B cell (primary cell): ENCODE measurements around the gene TMEM170B. TPM values are rescaled to one million over a fixed set of nuclear protein-coding genes. Genes with fewer than 3 reads are reported as not detected.

Experiments used
- ATAC-seq: fragments of 200-7000 bp; cut with Tn5 transposase; one replicate; pipeline ENCODE4 v1.10.0; 2021; ENCODE audit warnings: low read depth, mild to moderate bottlenecking, moderate number of reproducible peaks, moderate library complexity
- CTCF ChIA-PET: fragments of 350-600 bp; sonication (Branson Sonifier 250); formaldehyde crosslinking; loops from one replicate; lab custom pipeline; 2021; ENCODE audit warnings: antibody characterized with exemption, inconsistent platforms; lab: Charles Lee
- POLR2A ChIA-PET: fragments of 350-600 bp; sonication (Branson Sonifier 250); formaldehyde crosslinking; loops from one replicate; lab custom pipeline; 2021; ENCODE audit warnings: antibody characterized with exemption; lab: Charles Lee
- DNase-seq: peaks from one replicate; pipeline ENCODE4 v3.0.0; 2013
- H2AFZ ChIP-seq: 2 replicates; pipeline ENCODE4 v1.6.1; 2012; ENCODE audit warnings: mild to moderate bottlenecking, low read depth, low read length; ENCODE audit not compliant: insufficient read depth, poor library complexity, severe bottlenecking
- H3K27ac ChIP-seq, 2 donors: 1 replicate in 1 of 2; 2 replicates in 1 of 2; pipeline ENCODE4 v1.5.1; 2012 to 2013; ENCODE audit warnings: low read length in 2 of 2, mild to moderate bottlenecking in 2 of 2, moderate library complexity in 1 of 2
- H3K27me3 ChIP-seq, 4 experiments: fragments of 200-600 bp in 1 of 4; sonication (generic) in 1 of 4; replicated peaks in 1 of 4; 1 replicate in 2 of 4; 2 replicates in 2 of 4; pipeline versions ENCODE4 v1.6.1 to v1.7.0; 2013 to 2016; ENCODE audit warnings: low read length in 3 of 4, mild to moderate bottlenecking in 2 of 4, mixed read lengths in 1 of 4, moderate library complexity in 1 of 4; ENCODE audit not compliant: insufficient read depth in 4 of 4, control insufficient read depth in 3 of 4; ENCODE audit errors: control extremely low read depth in 1 of 4
- H3K36me3 ChIP-seq, 2 experiments: replicated peaks in 1 of 2; 1 replicate in 1 of 2; 2 replicates in 1 of 2; pipeline versions ENCODE4 v1.6.1 to v1.7.1; 2013; ENCODE audit warnings: low read length in 1 of 2; ENCODE audit not compliant: insufficient read depth in 2 of 2, control insufficient read depth in 1 of 2; ENCODE audit errors: control extremely low read depth in 1 of 2, extremely low read depth in 1 of 2
- H3K4me1 ChIP-seq, 2 donors: fragments of 200-600 bp in 1 of 2; sonication (generic) in 1 of 2; 1 replicate in 1 of 2; 2 replicates in 1 of 2; pipeline versions ENCODE4 v1.5.1 to v1.6.1; 2013 to 2017; ENCODE audit warnings: low read length in 2 of 2; ENCODE audit not compliant: control insufficient read depth in 2 of 2, insufficient read depth in 2 of 2
- H3K4me2 ChIP-seq: replicated peaks from 2 replicates; pipeline ENCODE3; 2012; ENCODE audit warnings: mild to moderate bottlenecking, low read depth, low read length; ENCODE audit not compliant: poor library complexity, severe bottlenecking
- H3K4me3 ChIP-seq, 5 experiments: fragments of 200-600 bp in 1 of 5; sonication (generic) in 1 of 5; 1 replicate in 3 of 5; 2 replicates in 2 of 5; pipeline versions ENCODE4 v1.5.1 to v1.7.0; 2011 to 2016; ENCODE audit warnings: low read length in 4 of 5, mild to moderate bottlenecking in 4 of 5, low read depth in 2 of 5, control low read depth in 1 of 5, moderate library complexity in 1 of 5; ENCODE audit not compliant: insufficient read depth in 1 of 5; ENCODE audit errors: control extremely low read depth in 1 of 5, extremely low read depth in 1 of 5
- H3K79me2 ChIP-seq: fragments of 200-600 bp; sonication (generic); one replicate; pipeline ENCODE4 v1.6.0; 2016; ENCODE audit warnings: low read length; ENCODE audit not compliant: control insufficient read depth, insufficient read depth
- H3K9ac ChIP-seq: fragments of 200-600 bp; sonication (generic); 2 replicates; pipeline ENCODE4 v1.6.1; 2017; ENCODE audit warnings: mild to moderate bottlenecking, low read length, moderate library complexity
- H3K9me3 ChIP-seq, 3 donors: one replicate each; pipeline versions ENCODE4 v1.6.1 to v1.7.1; 2013; ENCODE audit warnings: low read length in 2 of 3; ENCODE audit not compliant: control insufficient read depth in 2 of 3, insufficient read depth in 1 of 3; ENCODE audit errors: control extremely low read depth in 1 of 3
- H4K20me1 ChIP-seq: 2 replicates; pipeline ENCODE4 v1.6.0; 2012; ENCODE audit warnings: mild to moderate bottlenecking, low read length; ENCODE audit not compliant: insufficient read depth, control insufficient read depth, poor library complexity, severe bottlenecking
- H3K27ac Mint-ChIP-seq: one replicate; pipeline ENCODE4 v1.8.0; 2021; ENCODE audit warnings: mixed read lengths
- H3K27me3 Mint-ChIP-seq: one replicate; pipeline ENCODE4 v1.8.0; 2021; ENCODE audit warnings: mixed read lengths
- H3K4me1 Mint-ChIP-seq: one replicate; pipeline ENCODE4 v1.8.0; 2021; ENCODE audit warnings: mixed read lengths
- H3K4me3 Mint-ChIP-seq: one replicate; pipeline ENCODE4 v1.8.0; 2021; ENCODE audit warnings: mixed read lengths
- H3K9me3 Mint-ChIP-seq: one replicate; pipeline ENCODE4 v1.8.0; 2022; ENCODE audit warnings: mixed read lengths; ENCODE audit not compliant: insufficient read depth
- EZH2 ChIP-seq: IDR thresholded peaks from 2 replicates; pipeline ENCODE4 v1.6.1; 2012; ENCODE audit warnings: borderline replicate concordance, low read depth, mild to moderate bottlenecking, moderate library complexity, low read length; ENCODE audit not compliant: insufficient read depth, poor library complexity, severe bottlenecking
- WGBS: methylation state at CpG from one replicate; pipeline ENCODE4 v1.1.5; 2013; ENCODE audit warnings: missing lambda C conversion rate; ENCODE audit not compliant: insufficient coverage; 5-methylcytosine and 5-hydroxymethylcytosine counted together
- intact Hi-C: fragments of 100-400 bp; cut with micrococcal nuclease; formaldehyde crosslinking; loops from one replicate; pipeline ENCODE4 v1.10.0; 2022
- polyA plus RNA-seq: library from polyadenylated mRNA; depleted of rRNA; stranded (reverse); fragments of >200 nt; gene quantifications from 2 replicates; pipeline ENCODE4 v1.2.3, GENCODE V29; 2012
- total RNA-seq, 2 donors: library from RNA; stranded (reverse); fragments of 120-200 nt in 1 of 2; gene quantifications; 1 replicate in 1 of 2; 2 replicates in 1 of 2; pipeline versions ENCODE4 v1.2.3 to v1.2.4, GENCODE V29; 2013 to 2022
- TF ChIP-seq, protein P1 (sequence below): fragments of 200-600 bp; IDR thresholded peaks from one replicate; pipeline ENCODE4 v1.8.0; 2022; ENCODE audit warnings: antibody characterized with exemption, mild to moderate bottlenecking

Gene TMEM170B
- total and polyA plus RNA-seq, 2 donors (not counting 1 experiment from before 2014, with no cell fraction given): 0.64 to 3.4 TPM

DNA sequence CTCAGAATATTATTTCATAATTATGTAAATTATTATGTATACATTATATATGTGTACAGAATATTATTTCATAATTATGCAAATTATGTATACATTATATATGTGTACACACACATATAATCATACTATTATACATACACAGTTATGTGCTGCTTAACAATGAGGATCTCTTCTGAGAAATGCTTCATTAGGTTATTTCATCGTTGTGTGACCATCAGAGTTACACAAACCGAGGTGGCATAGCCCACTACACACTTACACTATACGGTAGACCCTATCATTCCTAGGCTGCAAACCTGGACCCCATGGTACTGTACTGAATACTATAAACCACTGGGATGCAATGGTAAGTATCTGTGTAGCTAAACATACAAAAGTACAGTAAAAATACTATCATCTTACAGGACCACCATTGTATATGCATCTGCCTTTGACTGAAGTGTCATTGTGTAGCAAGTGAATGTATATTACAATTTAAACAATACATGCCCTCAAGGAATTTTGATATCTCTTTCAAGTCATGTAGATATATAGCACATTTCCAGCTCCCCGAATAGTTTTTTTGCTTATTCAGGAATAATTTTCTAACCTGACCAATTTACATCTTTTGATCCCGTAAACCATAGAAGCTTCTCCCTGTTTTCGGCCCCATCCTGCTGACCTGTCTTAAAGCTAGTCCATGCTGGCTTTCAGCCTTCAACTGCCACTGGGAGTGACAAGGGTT is 71.2 kb downstream of the TMEM170B start:
- Mint-ChIP-seq H3K27me3 (peaks cover 32% of the 10 kb centered on the region), H3K27ac (no peak overlapping the region), H3K4me1 (no peaks in the 10 kb centered on the region), H3K9me3 (no peaks in the 10 kb centered on the region), H3K4me3 (no peak overlapping the region)
- Histone ChIP-seq H3K4me2 (no peak overlapping the region), H3K36me3 (no peaks in the 10 kb centered on the region), H3K27me3 (no peaks in the 10 kb centered on the region), H3K4me3 (no peak overlapping the region), H3K27ac (no peak overlapping the region), H4K20me1 (no peaks in the 10 kb centered on the region), H3K9ac (no peak overlapping the region), H3K9me3 (no peaks in the 10 kb centered on the region), H2AFZ (no peak overlapping the region), H3K79me2 (no peaks in the 10 kb centered on the region), H3K4me1 (no peaks in the 10 kb centered on the region)
- CTCF ChIA-PET: no interaction called here
- DNase-seq (no peak), ATAC-seq (no peak)
- no CpG with 5 or more reads among the region's 6 CpGs for WGBS
- intact Hi-C loops: no loop called here
- POLR2A ChIA-PET: no interaction called here
- TF ChIP-seq, protein P1, sequence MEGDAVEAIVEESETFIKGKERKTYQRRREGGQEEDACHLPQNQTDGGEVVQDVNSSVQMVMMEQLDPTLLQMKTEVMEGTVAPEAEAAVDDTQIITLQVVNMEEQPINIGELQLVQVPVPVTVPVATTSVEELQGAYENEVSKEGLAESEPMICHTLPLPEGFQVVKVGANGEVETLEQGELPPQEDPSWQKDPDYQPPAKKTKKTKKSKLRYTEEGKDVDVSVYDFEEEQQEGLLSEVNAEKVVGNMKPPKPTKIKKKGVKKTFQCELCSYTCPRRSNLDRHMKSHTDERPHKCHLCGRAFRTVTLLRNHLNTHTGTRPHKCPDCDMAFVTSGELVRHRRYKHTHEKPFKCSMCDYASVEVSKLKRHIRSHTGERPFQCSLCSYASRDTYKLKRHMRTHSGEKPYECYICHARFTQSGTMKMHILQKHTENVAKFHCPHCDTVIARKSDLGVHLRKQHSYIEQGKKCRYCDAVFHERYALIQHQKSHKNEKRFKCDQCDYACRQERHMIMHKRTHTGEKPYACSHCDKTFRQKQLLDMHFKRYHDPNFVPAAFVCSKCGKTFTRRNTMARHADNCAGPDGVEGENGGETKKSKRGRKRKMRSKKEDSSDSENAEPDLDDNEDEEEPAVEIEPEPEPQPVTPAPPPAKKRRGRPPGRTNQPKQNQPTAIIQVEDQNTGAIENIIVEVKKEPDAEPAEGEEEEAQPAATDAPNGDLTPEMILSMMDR: no peak
- TF ChIP-seq EZH2: no peak

DNA sequence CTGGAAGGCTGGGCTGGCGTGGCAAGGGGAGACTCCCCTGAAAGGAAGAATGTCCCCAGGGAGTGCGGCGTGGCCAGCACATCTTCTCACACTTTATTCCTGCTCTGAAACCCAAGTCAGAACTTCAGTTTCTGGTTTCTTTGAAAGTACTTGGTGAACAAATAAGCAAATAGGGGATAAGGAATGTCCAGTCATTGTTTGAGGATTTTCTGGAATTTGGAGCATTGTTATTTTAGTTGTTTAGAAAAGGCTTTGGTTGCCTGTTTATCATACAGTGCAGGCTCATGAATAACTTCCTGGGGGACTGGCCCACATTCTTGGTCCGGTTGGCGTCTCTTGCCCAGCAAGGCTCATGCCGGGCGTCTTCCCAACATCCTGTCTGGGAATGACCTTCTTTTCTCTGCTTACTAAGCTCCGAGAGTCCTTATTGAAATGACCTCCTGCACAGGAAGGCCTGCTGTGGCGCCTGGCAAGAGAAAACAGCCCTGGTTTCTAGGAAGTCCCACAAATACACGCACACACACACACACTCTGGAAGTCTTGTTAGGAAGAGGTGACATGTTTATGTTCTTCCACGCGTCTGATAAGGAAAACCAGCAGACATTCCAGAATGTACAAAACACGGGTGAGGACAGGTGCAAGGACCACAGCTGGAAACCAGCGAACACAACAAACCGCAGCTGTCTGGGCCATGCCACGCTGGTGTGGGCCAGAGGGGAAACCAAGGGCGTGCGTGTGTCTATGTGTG is 71.9 kb downstream of the TMEM170B start:
- Mint-ChIP-seq H3K27me3 (peaks cover 25% of the 10 kb centered on the region), H3K9me3 (no peaks in the 10 kb centered on the region), H3K27ac (no peak overlapping the region), H3K4me1 (no peaks in the 10 kb centered on the region), H3K4me3 (no peak overlapping the region)
- Histone ChIP-seq H3K36me3 (no peaks in the 10 kb centered on the region), H3K27ac (no peak overlapping the region), H3K9ac (no peak overlapping the region), H3K4me2 (no peak overlapping the region), H4K20me1 (no peaks in the 10 kb centered on the region), H3K4me3 (no peak overlapping the region), H3K4me1 (no peaks in the 10 kb centered on the region), H3K9me3 (no peaks in the 10 kb centered on the region), H3K79me2 (no peaks in the 10 kb centered on the region), H3K27me3 (no peaks in the 10 kb centered on the region), H2AFZ (no peak overlapping the region)
- 75% methylated on average over 13 of the region's 18 CpGs for whole genome bisulfite sequencing
- ATAC-seq (no peak), DNase-seq (no peak)
- ChIA-PET POLR2A (no interaction called here), CTCF (no interaction called here)
- no peak for TF ChIP-seq EZH2
- TF ChIP-seq, protein P1: no peak
- intact Hi-C loops: no loop called here
